ENCODE data around the gene PUM1. TPM values are rescaled to one million over a fixed set of nuclear protein-coding genes. Genes with fewer than 3 reads are reported as not detected.
"Not testable (repeated sequence)": the region's sequence is repeated elsewhere in the genome, so short reads cannot be mapped to it uniquely, and the experiment has no call there.

PUM1 gene
- total RNA-seq, 1 experiment from 2014 or later: 43.7 TPM

DNA sequence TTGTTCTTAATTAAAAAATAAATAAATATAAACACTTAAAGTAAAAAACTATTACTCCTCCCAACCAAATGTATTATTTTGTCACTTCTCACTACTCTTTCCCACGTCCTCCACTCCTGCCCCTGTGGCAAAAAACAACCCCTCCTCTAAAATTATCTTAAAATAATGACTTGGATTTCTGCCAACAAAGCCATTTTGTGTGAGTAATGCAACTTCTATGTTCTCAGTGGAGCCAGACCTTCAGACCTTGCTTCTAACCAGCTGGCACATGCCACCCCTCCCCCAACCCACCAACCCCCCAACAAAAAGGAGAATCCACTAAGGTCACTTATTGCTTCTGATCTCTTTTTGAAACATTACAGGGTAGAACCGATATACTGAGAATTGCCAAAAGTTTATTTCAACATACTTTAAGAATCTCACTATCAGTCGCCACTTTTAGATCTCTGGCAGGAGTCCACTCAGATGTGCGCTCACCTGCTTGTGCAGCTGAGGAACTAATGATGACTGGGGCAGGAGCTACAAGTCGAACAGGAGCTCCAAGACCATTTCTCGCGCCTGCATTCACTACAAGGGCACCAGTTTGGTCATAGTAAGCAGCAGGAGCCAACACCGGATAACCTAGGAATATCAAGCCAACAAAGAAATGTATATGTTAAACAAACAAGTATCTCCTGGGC is 98.7 kb downstream of the PUM1 start:
- DNase-seq (ENCODE audit: low read depth): peak; percentile 55

DNA sequence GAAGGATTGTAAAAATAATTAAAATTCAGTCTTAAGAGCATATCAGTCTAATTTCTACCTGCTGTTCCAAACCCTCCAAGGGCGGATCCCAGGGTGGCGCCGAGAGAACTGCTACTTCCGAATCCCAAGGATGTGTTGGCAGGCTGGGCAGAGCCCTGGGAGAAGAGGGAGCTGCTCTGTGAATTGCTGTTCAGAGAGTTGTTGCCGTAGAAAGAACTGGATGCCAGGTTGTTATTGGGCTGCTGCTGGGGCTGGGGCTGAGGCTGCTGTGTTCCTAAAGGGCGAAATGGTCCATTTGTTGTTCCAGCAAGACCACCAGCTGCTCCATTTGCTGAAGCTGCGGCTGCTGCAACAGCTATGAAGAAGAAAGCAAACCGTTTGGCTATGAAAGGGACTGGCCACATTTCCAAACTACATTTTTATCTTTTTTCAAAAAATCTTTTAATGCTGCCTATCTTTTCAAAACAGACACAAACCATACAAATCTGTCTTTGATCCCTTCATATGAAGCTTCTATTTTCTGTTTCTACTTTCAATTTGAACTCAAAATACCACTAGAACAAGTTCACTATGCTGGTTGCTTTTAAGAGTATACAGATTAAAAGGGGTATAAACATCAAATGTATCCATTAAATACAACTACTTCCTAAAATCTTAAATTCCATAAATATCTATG is 99.5 kb downstream of the PUM1 start:
- no peak for DNase-seq (ENCODE audit: low read depth)

GRCh38 chr1:30964706-30965105 is 100.8 kb downstream of the PUM1 start:
- no peak for DNase-seq (ENCODE audit: low read depth)

- no peak for DNase-seq (ENCODE audit: low read depth)
Measured at GRCh38 chr1:30962609-30963508, 102.7 kb downstream of the PUM1 start.

GRCh38 chr1:30957560-30958222 is 107.8 kb downstream of the PUM1 start:
- no peak for DNase-seq (ENCODE audit: low read depth)

DNA sequence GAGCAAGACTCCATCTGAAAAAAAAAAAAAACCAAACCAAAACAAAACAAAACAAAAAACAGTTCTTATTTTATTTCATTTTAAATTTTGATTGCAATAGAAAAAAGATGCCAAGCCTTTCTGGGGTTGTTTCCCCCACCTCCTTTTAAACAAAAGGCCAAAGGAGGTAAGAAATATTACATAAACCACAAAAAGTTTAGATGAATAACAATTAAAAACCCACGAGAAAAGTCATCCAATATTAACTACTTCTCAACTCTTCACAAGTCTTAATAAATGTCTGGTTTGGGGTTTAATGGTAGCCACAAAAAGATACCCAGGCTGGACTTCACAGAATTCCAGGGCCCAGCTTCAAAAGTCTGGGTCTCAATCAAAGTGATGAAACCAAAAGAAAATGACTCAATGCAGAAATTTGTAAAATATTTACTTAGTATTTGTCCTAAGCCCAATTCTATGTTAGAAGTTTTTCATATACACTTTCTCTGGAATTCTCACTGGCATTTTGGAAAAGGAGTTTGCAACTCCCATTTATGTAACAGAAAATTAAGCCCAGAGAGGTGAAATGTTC is 110.0 kb downstream of the PUM1 start:
- no peak for DNase-seq (ENCODE audit: low read depth)

GRCh38 chr1:30953685-30954084 is 111.8 kb downstream of the PUM1 start:
- DNase-seq (ENCODE audit: low read depth): no peak

DNA sequence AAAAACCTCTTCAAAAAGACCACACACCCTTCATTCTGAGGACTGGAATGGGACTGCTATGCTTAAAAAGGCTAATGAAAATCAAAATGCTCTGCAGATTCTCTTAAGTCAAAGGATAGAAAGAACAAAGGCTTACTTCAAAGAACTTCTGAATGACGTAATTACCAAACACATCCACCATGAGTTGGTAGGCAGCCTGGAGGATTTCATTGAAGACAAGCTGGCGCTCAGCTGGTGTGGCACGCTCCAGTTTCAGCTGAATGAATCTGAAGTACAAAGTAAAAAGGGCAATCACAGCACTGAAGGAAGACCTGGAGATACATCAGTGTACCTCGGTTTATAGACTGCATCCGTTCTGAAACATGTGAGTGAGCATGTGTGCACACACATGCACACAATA is 113.4 kb downstream of the PUM1 start:
- no peak for DNase-seq (ENCODE audit: low read depth)

DNA sequence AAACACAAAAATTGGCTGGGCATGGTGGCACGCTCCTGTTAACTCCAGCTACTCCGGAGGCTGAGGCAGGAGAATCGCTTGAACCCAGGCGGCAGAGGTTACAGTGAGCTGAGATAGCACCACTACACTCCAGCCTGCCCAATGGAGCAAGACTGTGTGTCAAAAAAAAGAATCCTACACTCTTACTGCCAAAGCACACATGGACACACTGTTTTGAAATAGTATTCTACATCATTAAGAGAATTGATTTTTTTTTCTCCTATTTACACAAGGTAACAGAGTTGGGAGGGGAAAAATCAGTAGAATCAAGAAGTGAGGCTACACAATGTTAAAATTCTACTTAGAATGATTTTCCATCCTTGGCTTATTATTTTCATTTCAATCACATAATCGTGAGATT is 114.8 kb downstream of the PUM1 start:
- DNase-seq (ENCODE audit: low read depth): no peak

DNA sequence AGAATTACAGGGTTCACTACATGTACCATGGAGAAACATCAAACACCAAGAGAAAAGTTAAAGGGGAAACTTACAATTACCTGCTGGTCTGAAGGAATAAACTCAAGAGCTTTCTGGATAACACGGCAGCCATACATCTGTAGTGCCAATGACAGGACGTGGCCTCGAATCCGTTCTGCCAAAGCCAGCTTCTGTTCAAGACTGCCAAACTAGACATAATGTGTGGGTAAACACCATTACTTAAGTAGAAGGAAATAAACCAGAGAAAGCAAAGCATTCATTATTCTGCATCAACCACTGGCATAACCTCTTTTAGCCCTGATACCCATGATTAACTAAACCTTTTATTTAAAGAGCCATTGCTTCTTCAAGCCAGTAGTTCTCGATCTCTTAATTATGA is 115.5 kb downstream of the PUM1 start:
- DNase-seq (ENCODE audit: low read depth): no peak

GRCh38 chr1:30949487-30949838 is 116.1 kb downstream of the PUM1 start:
- not testable (repeated sequence) for DNase-seq (ENCODE audit: low read depth)

DNA sequence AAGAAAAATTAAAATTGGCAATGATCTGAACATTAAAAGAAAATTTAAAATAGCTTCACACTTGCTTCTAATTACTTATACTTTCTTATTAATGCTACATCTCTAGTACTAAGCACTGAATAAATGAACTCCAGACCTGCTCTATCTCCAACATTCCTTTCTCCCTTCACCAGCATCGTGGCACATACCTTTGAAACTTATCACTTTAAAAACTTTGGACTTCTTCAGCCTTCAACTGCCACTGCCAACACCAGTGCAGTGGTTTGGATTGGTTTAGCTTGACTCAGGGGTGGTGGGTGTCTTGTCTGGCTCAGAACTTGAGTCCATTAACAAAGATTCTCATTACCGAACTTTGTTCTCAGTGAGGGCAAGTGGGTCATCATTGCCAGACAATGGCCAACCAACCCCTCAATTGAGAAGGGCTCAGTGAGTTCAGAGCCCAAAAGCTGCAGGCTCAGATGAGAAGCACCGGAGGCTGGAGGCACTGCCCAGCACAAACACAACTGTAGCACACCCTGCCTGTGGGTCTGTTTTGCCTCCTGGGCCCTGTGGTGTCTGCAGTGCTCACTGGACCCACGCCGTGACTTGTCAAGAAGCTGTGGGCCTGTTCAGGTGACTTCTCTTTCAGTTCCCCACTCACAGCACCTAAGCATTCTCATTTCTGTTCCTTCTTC is 116.6 kb downstream of the PUM1 start:
- DNase-seq (ENCODE audit: low read depth): not testable (repeated sequence)

- DNase-seq (ENCODE audit: low read depth): no peak
Measured at GRCh38 chr1:30948278-30948677, 117.2 kb downstream of the PUM1 start.

- no peak for DNase-seq (ENCODE audit: low read depth)
Measured at GRCh38 chr1:30947212-30947611, 118.3 kb downstream of the PUM1 start.

GRCh38 chr1:30942326-30942963 is 123.1 kb downstream of the PUM1 start:
- DNase-seq (ENCODE audit: low read depth): no peak

DNA sequence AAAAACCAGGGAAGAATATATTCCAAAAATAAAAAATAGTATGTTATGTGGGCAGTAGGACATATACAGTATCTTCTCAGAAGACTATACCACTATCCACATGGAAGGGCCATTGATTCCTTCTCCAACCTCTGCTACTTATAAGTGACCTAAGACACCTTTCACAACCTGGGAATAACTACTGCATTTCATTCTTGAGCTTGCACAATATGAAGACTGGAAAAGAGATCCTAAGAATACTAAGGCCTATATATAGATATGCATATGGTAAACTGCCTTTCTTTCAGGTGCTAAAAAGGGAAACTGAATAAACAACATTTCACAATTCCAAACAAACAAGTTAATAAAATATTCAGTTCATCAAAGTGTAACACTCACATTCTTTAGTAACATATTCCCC is 125.0 kb downstream of the PUM1 start:
- no peak for DNase-seq (ENCODE audit: low read depth)

- DNase-seq (ENCODE audit: low read depth): no peak
Measured at GRCh38 chr1:30936541-30937171, 128.9 kb downstream of the PUM1 start.

DNA sequence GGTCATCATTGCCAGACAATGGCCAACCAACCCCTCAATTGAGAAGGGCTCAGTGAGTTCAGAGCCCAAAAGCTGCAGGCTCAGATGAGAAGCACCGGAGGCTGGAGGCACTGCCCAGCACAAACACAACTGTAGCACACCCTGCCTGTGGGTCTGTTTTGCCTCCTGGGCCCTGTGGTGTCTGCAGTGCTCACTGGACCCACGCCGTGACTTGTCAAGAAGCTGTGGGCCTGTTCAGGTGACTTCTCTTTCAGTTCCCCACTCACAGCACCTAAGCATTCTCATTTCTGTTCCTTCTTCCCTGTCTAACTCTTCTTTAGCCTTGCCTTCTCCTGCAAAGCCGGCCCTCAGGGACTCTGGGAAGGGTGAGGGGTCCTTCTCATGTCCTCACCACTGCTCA is 129.8 kb downstream of the PUM1 start:
- not testable (repeated sequence) for DNase-seq (ENCODE audit: low read depth)

DNA sequence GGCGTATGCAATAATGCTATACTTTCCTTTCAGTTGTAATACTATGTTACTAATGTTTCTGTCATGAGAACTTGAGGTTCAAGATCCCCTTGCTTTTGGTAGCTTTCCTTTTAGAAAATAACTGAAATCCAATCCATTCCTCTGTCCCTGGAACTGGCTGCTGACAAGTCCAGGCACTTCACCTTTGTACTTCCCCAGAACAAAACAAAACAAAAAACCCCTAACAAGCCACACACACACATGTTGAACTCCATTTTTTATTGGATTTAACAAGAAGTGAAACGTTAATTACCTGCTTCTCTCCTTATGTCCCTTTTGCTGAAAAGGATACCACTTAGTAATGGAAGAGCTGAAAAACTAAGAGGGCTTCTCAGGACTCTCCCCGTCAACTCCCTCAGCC is 130.9 kb downstream of the PUM1 start:
- no peak for DNase-seq (ENCODE audit: low read depth)

DNA sequence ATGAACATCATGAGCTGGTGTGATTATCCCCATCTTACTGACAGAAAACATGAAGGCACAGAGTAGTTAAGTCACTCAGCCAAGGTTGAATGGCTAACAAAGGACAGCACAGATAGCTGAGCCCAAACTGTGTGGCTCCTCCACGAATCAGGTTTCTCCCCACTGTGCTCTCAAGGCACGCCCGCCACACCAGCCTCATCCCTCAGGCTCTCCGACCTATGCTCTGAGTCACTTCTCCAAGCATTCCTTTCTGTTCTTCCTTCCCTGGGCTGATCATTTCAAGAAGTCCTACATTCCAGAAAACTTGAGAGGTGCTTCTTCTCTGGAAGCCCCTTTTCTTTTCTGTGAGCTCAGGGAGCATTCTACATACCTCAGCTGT is 131.7 kb downstream of the PUM1 start:
- DNase-seq (ENCODE audit: low read depth): peak; percentile 70

Data from HT1080 (cell line).